ENCODE measurements around the gene BABAM2.
"Not testable (repeated sequence)": the region's sequence is repeated elsewhere in the genome, so short reads cannot be mapped to it uniquely, and the experiment has no call there.

BABAM2 gene

GRCh38 chr2:28332696-28333095, 442.2 kb downstream of the BABAM2 start:
- DNase-seq (ENCODE audit: low read depth), result no peak

- DNase-seq (ENCODE audit: low read depth), result no peak
Observed at GRCh38 chr2:28333606-28334526, 443.3 kb downstream of the BABAM2 start.

- DNase-seq (ENCODE audit: low read depth), result no peak
Observed at GRCh38 chr2:28334527-28334894, 444.0 kb downstream of the BABAM2 start.

GRCh38 chr2:28335265-28335664, 444.7 kb downstream of the BABAM2 start:
- DNase-seq (ENCODE audit: low read depth), result not testable (repeated sequence)

GRCh38 chr2:28335666-28336065, 445.1 kb downstream of the BABAM2 start:
- DNase-seq (ENCODE audit: low read depth), result no peak

GRCh38 chr2:28336264-28336980, 445.9 kb downstream of the BABAM2 start:
- DNase-seq (ENCODE audit: low read depth), result no peak

GRCh38 chr2:28336982-28337627, 446.6 kb downstream of the BABAM2 start:
- DNase-seq (ENCODE audit: low read depth), result no peak

GRCh38 chr2:28338046-28338817, 447.7 kb downstream of the BABAM2 start:
- DNase-seq (ENCODE audit: low read depth), result no peak

- no peak for DNase-seq (ENCODE audit: low read depth)
Observed at GRCh38 chr2:28338831-28339321, 448.3 kb downstream of the BABAM2 start.

GRCh38 chr2:28339516-28340175, 449.1 kb downstream of the BABAM2 start:
- no peak for DNase-seq (ENCODE audit: low read depth)

- DNase-seq (ENCODE audit: low read depth), result no peak
Observed at GRCh38 chr2:28340312-28341202, 450.0 kb downstream of the BABAM2 start.

- DNase-seq (ENCODE audit: low read depth), result no peak
Observed at GRCh38 chr2:28341208-28341891, 450.8 kb downstream of the BABAM2 start.

GRCh38 chr2:28342081-28342967, 451.8 kb downstream of the BABAM2 start:
- no peak for DNase-seq (ENCODE audit: low read depth)

GRCh38 chr2:28343184-28343942, 452.8 kb downstream of the BABAM2 start:
- no peak for DNase-seq (ENCODE audit: low read depth)

GRCh38 chr2:28343971-28344715, 453.6 kb downstream of the BABAM2 start:
- no peak for DNase-seq (ENCODE audit: low read depth)

GRCh38 chr2:28344756-28345373, 454.3 kb downstream of the BABAM2 start:
- DNase-seq (ENCODE audit: low read depth), result no peak

GRCh38 chr2:28345619-28346018, 455.1 kb downstream of the BABAM2 start:
- no peak for DNase-seq (ENCODE audit: low read depth)

Measured in stimulated activated CD8-positive, alpha-beta memory T cell treated with anti-CD3 and anti-CD28 coated beads, Interleukin-12 subunit alpha, Interleukin-12 subunit beta, amount 100 ng/mL, for 1 hour (primary cell).